ENCODE measurements around the gene PNPLA5. TPM values are rescaled to one million over a fixed set of nuclear protein-coding genes. Genes with fewer than 3 reads are reported as not detected.

The PNPLA5 gene
- total RNA-seq, 1 donor from 2014 or later = not detected

DNA sequence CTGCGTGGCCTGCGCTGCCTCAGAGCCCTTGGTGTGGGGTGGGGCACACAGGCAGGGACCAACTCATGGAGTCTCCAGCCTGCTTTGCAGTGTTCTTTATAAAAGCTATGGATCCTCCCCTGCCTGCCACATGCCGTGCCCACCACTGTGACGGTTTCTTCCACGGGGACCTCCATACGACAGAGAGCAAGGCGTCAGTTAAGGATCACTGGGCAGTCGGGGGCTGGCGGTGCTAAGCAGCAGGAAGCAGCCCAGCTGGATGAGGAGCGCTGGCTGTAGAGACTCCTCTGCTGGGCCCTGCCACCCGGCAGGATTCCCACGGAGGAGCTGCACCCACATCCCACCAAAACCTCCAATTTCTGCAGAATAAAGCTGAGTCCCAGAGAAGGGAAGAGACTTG is 56.6 kb downstream of the PNPLA5 start:
- DNase-seq = no peak

DNA sequence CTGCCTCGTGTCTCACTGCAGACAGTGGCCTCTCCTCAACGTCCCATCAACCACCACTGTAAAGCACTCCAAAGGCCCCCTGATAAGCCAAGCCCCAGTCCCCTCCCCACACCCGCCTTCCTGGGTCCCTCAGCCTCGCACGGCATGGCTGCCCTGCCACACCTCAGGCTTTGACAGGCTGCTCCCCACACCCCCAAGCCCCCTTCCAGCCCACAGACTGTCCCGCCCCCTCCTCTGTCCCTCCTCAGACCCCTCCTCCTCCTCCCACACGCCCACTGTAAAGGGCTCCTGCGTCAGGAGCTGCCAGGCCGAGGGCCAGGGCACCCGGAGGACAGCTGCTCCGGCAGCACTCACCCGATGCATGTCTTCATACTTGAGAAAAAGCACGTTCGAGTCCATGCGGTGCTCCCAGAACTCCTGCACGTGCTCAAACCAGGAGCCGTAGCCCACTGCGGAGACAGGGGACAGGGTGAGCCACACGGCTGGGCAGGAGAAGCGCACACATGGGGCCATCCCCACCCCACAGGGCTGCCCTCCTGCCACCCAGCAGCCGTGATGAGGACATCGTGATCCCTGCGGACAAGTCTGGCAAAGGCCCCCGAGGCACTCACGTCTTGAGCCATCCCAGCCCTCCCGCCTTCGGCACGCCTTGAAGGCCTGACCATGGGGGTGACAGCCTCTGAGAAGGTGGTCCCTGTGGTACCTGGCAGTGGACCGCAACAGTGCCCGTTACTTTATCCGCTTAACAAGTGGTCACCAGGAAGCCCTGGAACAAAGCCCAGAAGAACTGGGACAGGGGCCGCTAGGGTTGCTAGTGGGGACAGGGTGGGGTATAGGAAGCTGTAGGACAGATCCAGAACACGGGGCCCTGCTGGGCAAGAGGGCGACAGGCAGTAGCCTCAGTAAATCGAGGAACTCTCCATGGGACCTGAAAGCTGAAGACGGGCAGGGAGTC is 58.2 kb downstream of the PNPLA5 start:
- DNase-seq = no peak

DNA sequence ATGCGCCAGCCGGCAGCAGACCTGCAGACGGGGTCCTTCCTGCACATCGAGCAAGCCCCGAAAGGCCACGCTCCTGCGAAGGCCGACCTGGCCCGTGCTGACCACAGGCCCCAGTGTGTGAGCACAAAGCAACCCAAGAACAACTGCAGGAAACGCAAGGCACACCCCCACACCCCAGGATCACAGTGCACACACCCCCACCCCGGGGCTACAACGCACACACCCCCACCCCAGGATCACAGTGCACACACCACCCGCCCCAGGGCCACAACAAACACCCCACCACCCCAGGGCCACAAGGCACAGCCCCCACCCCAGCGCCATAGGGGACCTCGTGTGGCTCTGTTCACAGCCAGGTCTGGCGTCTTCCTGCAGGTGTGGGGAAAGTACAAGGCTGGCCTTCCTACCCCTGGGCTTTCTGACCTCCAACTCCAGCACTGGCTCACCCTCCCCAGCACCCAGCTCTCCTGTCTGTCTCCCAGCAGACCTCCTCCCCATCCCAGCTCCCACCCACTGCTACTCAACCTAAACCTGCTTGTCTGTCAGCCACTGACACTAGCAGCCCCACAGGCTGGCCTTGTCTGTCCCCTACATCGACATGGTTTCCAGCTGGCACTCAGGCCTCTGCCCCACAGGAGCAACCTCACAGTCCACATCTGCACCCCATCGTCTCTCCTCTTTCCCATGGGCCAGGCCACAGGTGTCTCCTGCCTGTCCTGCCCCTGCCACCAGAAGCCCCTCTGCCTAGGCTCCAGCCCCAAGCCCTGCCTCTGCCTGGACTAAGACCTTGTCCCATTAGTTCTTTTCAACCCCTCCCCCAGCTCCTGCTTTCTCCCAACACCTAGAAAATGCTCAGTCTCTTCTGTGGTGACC is 59.2 kb downstream of the PNPLA5 start:
- DNase-seq = no peak

DNA sequence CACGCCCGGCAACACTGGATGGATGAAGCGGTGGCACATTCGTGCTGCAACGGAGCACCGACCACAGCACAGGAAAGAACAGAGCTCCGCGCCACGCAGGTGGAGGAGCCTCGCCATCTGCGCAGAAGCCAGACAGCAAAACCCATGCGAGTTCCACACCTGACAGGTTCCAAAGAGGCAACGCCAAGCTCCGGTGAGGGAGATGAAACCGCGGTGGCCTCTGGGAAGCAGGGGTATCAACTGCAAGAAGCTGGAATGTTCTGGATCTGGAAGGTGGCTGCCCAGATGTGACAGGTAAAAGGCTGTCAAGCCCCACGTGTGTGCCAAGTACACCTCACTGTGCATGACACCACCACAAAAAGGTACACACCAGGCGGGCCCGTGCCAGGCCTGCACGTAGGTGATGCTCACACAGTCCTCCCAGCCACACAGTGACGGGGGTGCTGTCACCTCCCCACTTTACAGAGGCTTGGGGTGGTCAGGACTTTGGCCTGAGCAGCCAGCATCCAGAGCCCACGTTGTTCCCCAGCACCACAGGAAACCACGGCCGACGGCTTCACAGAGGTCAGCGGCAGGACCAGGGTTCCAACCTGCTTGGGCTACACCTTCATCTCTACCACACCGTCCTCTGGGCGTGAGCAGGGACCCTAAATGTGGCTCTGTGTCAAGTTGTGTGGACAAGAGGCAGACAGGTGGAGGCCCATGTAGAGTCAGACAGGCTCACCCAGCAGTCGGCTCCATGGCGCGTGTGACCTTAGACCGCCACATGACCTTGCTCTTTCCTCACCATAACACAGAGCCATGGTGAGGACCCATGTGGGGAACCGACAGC is 60.0 kb downstream of the PNPLA5 start:
- DNase-seq = no peak

DNA sequence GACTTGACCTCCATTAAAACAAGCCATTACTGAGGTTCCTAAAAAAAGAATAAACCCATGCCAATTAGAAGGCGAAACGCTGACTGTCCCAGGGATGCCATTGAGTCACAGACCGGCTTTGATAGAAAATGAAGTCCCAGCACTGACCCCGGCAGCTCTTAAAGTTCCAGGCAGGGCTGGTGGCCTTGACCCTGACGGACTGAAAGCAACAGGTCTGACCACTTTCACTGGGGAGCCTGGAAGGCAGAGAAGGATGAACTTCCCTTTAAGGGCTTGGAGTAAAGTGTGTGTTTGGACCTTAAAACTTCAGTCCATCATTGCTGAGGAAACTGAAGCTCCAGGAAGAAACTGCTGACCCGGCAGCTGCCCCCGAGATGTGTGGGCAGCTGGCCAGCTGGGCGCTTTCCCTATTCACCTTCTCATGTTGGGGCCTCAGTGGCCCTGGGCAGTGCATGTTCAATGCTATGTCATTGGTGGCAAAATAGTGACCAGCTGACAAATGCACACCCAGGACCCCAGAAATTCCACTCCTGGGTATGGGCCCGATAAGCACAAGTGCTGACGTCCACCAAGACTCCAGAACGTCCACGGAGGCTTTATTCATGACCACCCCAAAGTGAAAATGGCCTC is 60.8 kb downstream of the PNPLA5 start:
- DNase-seq = no peak

DNA sequence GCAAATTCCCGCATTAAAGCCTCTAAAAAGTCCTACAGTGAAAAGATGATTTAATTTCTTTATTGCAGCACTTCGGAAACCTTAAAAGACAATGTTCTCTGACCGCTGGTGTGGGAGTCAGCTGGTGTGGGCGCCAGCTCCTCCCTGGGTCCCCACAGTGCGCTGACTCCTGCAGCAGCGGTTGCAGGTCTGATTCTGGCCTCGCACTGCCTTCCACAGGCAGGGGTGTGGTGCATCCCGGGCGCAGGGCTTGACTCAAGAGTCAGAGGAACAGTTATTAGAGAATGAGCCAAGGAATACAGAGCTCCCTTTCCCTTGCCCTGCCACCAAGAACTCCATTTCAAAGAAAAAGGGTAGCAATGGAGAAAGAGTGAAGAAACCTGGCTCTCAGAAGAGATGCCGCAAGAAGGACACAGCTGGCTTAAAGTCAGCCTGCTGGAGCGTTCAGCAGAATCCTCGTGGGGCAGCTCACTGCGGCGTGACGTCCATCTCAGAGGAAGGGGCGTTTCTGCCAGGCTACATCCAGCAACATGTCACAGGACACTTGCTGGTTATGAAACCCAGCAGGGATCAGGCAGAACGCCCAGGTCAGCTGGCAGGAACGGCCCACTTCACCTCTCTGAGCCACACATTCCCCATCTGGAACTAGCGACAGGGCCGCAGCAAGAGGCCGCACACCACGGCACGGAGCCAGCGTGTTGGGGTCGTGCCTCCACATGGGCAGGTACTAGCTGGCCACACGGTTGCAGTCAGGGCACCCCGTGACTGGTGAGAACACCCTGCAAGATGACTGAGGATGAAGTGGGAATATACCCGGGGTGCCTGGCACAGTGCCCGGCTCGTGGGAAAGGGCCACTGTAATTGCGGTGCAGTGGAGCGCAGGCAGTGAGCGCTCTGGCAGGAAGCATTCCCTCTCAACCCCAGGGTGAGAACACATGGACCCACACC is 61.6 kb downstream of the PNPLA5 start:
- no peak for DNase-seq

Other genes starting within 250 kb of the PNPLA5 start
- under 0.01 and 0.33 TPM in 2 replicates for gene EFCAB6, start 79.7 kb downstream of the PNPLA5 start, total RNA-seq
- gene SULT4A1, start 29.5 kb downstream of the PNPLA5 start, total RNA-seq = 0.05 TPM in 1 of 2 replicates, not detected in the other
- gene PNPLA3, start 31.8 kb upstream of the PNPLA5 start, total RNA-seq = 1.0 and 2.7 TPM in 2 replicates
- gene SAMM50, start 63.4 kb upstream of the PNPLA5 start, total RNA-seq = 53.6 and 57.9 TPM in 2 replicates
- 102 and 247 TPM in 2 replicates for gene PARVB, start 132.3 kb upstream of the PNPLA5 start, total RNA-seq

Measured in dermis blood vessel endothelial cell (primary cell).